GM21576 (cell line): Measurements from ENCODE around the gene SUPT7L.
"Not testable (repeated sequence)": the region's sequence is repeated elsewhere in the genome, so short reads cannot be mapped to it uniquely, and the experiment has no call there.

Experiments used
- ATAC-seq: cut with Tn5 transposase; IDR thresholded peaks from one replicate; pipeline ENCODE4 v1.9.1; 2021; ENCODE audit warnings: mild to moderate bottlenecking, moderate library complexity; ENCODE audit not compliant: unreplicated experiment

Gene SUPT7L

DNA sequence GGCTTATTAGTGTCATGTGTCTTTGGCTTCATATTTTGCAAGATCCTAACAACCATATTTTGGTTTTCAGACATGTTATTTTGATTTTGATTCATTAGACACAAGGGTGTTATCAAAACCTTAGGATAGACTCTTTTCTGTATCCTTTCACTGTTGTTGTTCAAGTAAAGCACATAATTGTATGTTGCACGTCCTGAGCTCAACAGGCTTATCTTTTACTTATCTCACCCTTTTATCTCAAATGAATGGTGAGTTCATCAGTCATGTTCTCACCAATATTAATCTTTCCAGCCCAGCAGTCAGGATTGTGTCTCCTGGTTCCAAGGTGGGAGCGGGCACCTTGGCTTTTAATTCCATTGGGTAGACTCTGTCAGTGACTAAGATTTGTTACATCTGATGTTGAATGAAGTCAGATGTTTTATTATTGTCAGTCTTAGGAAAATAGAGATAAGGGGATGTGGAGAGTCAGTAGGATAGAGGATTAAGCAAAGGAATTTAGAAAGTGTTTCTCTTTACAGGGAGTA, 22.6 kb downstream of the SUPT7L start:
- no peak for ATAC-seq

DNA sequence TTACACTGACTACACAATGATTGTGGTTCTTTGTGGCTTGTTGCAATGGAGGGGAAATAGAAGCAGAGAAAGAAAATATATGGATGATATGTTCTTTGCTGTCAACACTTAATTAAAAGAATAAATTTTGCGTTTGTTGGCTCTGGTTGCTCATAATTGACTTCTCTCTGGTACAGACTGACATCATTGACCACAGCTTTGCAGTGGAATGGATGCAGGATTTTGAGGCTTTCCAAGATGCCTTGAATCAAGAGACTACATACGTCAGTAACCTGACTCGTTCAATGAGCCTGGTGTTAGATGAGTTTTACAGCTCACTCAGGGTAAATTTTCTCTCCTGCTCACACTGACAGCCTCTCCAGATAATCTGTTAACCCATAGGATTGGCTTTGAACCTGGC, 24.7 kb downstream of the SUPT7L start:
- ATAC-seq, result no peak

GRCh38 chr2:27638037-27638637, 25.3 kb downstream of the SUPT7L start:
- ATAC-seq, result no peak

DNA sequence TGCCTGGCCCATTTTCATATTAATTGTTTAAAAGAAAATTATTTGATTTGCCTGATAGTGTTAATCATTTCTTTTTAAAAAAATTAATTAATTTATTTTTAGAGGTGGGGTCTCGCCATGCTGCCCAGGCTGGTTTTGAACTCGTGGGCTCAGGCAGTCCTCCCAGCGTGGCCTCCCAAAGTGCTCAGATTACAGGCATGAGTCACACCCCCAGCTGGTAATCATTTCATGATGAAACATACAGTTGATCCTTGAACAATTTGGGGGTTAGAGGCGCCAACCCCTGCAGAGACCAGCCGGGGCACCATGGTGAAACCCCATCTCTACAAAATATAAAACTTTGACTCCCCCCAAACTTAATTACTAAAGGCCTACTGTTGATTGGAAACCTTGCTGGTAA, 26.6 kb downstream of the SUPT7L start:
- no peak for ATAC-seq

DNA sequence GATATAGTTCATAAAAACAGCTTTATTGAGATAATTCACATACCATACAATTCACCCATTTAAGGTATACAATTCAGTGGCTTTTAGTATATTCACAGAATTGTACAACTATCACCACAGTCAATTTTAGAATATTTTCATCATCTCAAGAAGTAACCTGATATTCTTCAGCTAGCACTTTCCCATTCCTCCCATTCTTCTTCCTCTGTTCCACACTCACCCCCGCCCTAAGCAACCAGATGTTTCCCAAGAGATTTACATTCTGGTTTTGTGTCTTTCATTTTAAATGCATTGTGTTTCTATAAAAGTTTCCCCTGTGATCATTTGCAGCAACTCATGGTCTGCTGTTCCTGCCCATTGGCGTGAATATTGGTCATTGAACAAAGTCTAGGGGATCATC, 29.1 kb downstream of the SUPT7L start:
- ATAC-seq, result no peak

GRCh38 chr2:27630257-27630656, 33.2 kb downstream of the SUPT7L start:
- not testable (repeated sequence) for ATAC-seq

GRCh38 chr2:27628767-27629709, 34.4 kb downstream of the SUPT7L start, which contains the start of the genes CCDC121 and GPN1:
CCDC121 (minus strand) TSS chr2:27629012; CDS start chr2:27627799, 1,213 bp downstream.
GPN1 (plus strand) TSS chr2:27629050; CDS start chr2:27629059, 9 bp downstream.
- peak; percentile 96 for ATAC-seq

DNA sequence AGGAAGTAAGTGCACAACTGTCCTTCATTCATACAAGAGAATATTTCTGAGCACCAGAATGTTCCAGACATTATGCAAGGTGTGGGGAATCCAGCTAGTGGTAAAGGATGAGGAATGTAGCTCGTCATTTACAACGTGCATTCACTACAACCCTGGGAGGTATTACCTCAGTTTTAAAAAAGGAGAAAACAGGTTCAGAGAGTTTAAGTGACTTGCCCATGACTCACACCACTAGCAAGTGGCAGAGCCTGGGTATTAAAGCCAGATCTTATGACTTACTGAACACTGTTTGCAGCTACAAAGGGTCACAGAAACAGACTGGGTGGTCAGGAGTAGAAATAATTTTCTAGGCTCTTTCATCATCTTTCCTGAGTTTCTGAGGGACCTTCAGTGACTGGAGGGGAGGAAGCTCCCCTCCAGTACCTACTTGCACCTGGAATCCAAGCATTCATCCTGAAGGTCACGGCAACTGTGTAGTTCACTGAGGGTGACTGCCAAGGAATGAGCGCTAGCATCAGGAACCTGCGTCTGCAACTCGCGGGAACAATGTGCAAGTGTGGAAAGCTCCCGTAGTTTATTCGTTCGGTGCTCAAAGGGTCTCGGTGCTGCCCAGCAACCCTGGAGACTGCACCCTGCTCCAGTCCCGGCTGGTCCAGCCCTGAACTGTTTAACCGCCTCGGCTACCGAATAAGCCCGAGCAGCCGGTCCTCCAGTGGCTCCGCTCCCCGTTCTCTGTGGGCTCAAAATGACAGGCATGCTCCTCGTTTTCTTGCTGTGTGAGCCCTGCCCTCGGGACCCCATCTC, 35.2 kb downstream of the SUPT7L start:
- peak; percentile 16 for ATAC-seq

GRCh38 chr2:27626921-27627320, 36.5 kb downstream of the SUPT7L start:
- ATAC-seq, result not testable (repeated sequence)

GRCh38 chr2:27626323-27626722, 37.1 kb downstream of the SUPT7L start:
- ATAC-seq, result not testable (repeated sequence)

DNA sequence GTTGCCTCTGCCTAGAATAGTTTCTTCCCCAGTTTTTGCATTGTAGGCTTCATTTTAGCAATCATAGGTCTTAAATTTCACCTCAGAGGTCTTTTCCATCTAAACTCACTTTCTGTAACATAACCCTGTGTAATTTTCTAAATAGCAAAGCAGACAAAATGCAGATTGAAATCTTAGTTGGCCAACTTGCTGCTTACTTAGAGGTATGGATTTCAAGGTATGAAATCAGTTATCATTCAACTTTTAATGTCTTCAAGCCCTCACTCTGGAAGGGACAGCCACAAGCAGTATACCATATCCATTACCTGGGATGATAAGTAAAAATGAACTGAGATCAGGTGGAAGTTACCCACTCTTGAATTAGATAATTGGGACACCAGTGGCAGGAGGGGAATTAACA, 38.5 kb downstream of the SUPT7L start:
- no peak for ATAC-seq

- no peak for ATAC-seq
Observed at GRCh38 chr2:27622921-27623384, 40.5 kb downstream of the SUPT7L start.

DNA sequence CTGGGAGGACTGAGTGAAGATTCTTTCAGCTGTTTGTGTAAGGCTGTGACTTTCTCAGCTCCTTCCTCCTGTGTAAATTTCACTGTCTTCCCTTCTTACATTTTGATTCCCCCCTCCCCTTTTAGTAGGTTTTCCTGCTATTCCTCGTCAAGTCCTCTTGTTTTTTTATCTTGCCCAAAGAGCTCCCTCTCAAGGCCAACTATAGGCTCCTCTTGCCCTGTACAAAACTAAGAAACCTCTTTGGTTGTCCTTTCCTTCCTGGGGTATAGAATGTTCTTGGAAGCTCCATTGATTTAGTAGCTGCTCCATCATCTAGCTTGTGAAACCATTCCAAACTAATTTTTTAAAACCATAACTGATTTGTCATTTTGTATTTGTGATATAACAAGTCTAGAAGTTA, 41.9 kb downstream of the SUPT7L start:
- no peak for ATAC-seq

- ATAC-seq, result no peak
Observed at GRCh38 chr2:27615316-27615715, 48.1 kb downstream of the SUPT7L start.

- no peak for ATAC-seq
Observed at GRCh38 chr2:27613985-27614384, 49.4 kb downstream of the SUPT7L start.

GRCh38 chr2:27606611-27607010, 56.8 kb downstream of the SUPT7L start:
- no peak for ATAC-seq
